Activated CD4-positive, alpha-beta T cell treated with anti-CD3 and anti-CD28 coated beads for 4 hours (primary cell): ENCODE measurements around the gene MPL.

ENCODE experiments used
- DNase-seq, 2 donors: peaks; one replicate each; pipeline ENCODE4 v3.0.0-alpha.2; 2020

The MPL gene

DNA sequence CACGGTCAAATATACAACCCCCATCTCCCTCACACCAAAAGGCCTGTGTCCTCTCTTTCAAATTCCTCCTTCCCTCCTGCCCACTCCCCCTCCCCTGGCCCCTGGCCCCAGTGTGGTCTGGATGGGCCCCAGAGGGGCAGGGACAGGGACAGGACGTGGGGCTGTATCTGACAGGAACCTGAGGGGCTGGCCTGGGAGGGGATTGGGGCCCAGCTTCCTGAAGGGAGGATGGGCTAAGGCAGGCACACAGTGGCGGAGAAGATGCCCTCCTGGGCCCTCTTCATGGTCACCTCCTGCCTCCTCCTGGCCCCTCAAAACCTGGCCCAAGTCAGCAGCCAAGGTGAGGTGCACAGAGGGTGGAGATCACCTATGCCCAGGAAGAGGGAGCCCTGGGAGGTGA lies at the start of gene MPL:
Gene MPL, plus strand, starts transcription at position 231 of the 400 bp plus-strand sequence. Its CDS starts 31 bp downstream, at position 262.
- DNase-seq, result no peak

DNA sequence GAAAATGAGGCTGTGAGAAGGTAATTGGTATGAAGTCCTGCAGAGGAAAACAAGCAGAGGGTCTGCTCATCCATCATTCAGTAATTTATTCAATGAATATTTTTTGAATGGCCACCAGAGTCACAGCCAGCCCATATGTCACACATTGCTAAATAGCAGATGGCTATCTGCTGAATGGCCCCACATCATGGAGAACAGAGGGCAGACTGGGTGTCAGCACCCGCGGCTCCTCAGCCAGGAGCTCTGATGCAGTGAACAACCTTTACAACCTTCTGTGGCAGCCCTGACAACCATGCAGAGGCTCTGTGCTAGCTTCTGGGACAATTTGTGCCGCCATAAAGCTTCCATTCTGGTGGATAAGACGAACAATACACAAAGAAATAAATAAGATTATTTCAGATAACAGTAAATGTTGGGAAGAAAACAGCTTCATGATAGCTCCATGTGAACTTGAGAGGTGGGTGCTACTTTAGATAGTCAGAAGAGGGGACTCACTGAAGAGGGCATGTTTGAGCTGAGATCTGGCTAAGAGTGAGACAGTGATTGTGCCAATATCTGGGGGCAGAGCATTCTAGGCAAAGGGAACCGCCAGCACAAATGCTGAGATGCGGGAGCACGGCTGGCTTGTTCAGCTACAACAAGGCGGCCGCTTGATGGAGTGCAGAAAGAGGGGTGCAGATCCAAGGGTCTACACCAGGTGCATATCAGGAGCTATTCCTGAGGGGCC lies 49.4 kb upstream of the MPL start:
- no peak for DNase-seq

GRCh38 chr1:43288785-43289706 lies 48.6 kb upstream of the MPL start:
- DNase-seq, result no peak

- no peak for DNase-seq
Observed at GRCh38 chr1:43292216-43292615, 45.4 kb upstream of the MPL start.

DNA sequence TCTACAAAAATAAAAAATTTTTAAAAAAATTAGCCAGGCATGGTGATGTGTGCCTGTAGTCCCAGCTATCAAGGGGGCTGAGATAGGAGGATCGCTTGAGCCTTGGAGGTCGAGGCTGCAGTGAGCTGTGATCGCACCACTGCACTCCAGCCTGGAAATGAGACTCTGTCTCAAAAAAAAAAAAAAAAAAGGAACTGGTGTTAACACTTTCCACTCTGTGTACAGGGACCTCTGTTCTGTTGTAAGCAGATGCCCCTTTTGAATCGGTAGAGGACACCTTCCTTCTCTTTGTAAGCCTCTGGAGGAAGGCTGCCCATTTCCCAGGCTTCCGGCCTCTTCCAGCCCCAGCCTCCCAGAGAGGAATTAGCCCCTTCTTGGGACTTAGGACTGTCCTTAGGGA lies 44.9 kb upstream of the MPL start:
- no peak for DNase-seq

GRCh38 chr1:43293176-43293575 lies 44.4 kb upstream of the MPL start:
- DNase-seq, result no peak

GRCh38 chr1:43293896-43294760 lies 43.5 kb upstream of the MPL start:
- no peak for DNase-seq

GRCh38 chr1:43294761-43295160 lies 42.9 kb upstream of the MPL start:
- DNase-seq, result no peak

GRCh38 chr1:43296207-43296606 lies 41.4 kb upstream of the MPL start:
- DNase-seq, result no peak

- no peak for DNase-seq
Observed at GRCh38 chr1:43298055-43298454, 39.6 kb upstream of the MPL start.

DNA sequence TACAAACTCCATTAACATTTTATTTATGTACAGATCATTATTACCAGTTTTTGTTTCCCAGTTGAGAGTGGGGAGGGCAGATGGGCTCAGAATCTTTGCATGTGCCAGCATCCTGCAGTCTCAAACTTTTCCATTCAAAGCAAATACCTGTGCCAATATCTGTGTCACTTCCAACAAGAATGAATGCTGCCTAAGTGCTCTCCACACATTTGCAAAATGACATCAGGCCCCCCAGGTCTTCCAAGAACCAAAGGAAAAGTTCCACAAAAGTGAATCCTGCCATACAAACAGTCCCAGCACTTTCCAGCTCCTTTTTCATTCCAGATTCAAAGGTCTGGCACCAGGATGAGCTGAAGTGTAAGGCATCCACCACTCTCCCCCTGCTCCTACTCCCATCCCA lies 38.5 kb upstream of the MPL start:
- DNase-seq, result no peak

DNA sequence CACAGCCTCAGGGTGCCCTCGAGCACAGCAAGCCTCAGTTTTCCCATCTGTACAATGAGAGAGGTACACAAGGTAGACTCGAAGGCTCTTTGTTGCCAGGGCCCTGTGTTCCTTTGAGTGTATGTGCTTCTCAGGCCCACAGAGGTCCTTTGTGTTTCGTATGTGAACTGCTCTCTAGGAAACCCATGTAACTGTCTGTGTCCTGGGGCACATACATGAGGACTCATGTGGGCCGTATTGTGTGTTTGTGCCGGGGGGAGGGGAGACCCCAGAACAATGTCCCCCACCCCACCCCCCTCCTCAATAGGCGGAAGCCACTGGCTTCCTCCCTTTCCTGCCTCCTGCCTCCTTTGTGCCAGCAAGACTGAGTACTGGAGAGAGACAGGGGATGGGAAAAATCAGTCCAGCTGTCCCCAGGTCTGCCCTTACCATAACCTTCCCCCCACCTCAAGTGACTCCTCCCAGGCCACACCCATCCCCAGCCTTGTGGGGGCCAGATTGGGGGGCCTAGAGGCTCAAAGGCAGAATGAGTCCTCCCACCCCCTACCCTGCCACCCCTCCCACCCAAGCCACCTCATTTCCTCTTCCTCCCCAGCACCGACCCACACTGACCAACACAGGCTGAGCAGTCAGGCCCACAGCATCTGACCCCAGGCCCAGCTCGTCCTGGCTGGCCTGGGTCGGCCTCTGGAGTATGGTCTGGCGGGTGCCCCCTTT lies 37.1 kb upstream of the MPL start, which contains the start of gene TIE1:
Gene TIE1, plus strand, starts transcription at position 605 of the 717 bp plus-strand sequence. Its CDS starts 90 bp downstream, at position 695.
- DNase-seq, result no peak

- DNase-seq, result no peak
Observed at GRCh38 chr1:43302201-43302600, 35.4 kb upstream of the MPL start.

- DNase-seq, result no peak
Observed at GRCh38 chr1:43302721-43303470, 34.7 kb upstream of the MPL start.

GRCh38 chr1:43303471-43304313 lies 33.9 kb upstream of the MPL start:
- DNase-seq, result no peak

GRCh38 chr1:43304314-43304681 lies 33.3 kb upstream of the MPL start:
- no peak for DNase-seq

GRCh38 chr1:43304771-43305300 lies 32.8 kb upstream of the MPL start:
- no peak for DNase-seq

DNA sequence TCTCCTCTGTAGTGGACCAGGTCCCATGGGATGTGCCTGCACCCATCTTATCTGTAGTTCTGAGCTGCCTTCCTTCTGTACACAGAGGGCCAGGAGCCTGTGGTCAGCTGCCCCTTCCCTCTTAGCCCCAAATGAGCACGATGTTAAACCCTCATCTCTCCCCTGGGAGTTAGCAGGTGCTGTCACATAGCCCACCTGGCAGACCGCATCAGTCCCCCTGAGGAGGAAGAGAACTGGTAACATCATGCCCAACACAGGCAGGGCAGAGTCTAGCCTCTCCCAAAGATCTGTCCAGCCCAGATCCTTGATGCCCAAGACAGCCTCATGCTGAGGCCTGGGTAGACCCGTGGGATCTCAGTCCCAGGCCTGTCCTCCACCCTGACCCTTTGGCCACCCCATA lies 32.2 kb upstream of the MPL start:
- DNase-seq, result no peak

GRCh38 chr1:43305926-43306687 lies 31.5 kb upstream of the MPL start:
- DNase-seq, result no peak
